Stimulated activated CD4-positive, alpha-beta T cell treated with anti-CD3 and anti-CD28 coated beads, Interleukin-15, amount 100 ng/mL, for 1 hour (primary cell): ENCODE results near the gene GJB4.
"Not testable (repeated sequence)": the region's sequence is repeated elsewhere in the genome, so short reads cannot be mapped to it uniquely, and the experiment has no call there.

ENCODE experiments used
- DNase-seq, 2 donors: peaks; one replicate each; pipeline ENCODE4 v3.0.0-alpha.2; 2020; ENCODE audit warnings: low read depth in 1 of 2, low spot score in 1 of 2

The GJB4 gene

GRCh38 chr1:34794790-34795180, 35.2 kb downstream of the GJB4 start:
- no peak for DNase-seq

DNA sequence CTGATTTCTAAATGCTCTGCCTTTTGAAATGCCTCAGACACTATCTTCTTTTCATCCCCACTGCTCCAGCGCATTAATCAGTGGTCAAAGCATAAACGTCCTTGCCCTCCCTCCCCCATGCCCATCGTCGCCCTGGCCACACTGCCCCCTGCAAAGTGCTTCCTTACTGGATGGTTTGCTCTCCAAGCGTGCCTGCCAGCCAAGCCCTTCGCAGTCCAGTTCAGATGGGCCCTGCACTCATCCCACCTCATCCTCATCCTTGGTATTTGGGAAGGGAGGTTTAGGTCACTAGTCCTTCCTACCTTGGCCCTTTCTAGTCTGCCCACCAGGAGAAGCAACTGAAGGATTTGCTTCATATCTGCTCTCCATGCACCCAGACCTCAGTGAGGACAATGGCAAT, 36.4 kb downstream of the GJB4 start:
- DNase-seq: no peak

DNA sequence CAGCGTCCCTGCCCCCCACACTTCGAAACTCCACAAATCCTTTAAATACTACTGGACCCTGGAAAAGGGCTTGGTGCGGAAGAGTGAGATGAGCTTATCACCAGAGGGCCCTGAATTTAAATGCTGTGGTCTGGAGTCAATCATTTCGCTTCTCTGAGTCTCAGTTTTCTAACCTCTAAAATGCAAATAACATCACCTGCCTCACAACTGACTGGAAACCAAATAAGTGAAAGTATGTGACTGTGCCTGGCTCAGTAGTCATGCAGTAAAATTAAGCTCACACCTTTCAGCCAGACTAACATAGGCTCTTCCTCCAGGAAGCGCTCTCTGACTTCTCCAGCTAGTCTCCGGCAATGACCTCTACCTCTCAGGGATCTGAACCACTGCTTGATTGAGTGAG, 37.5 kb downstream of the GJB4 start:
- DNase-seq: no peak

- DNase-seq: no peak
Measured at GRCh38 chr1:34800214-34800613, 40.7 kb downstream of the GJB4 start.

- DNase-seq: no peak
Measured at GRCh38 chr1:34803770-34804169, 44.2 kb downstream of the GJB4 start.

GRCh38 chr1:34806396-34806795, 46.9 kb downstream of the GJB4 start:
- no peak for DNase-seq

GRCh38 chr1:34808051-34808810, 48.7 kb downstream of the GJB4 start:
- DNase-seq: no peak

GRCh38 chr1:34810781-34811180, 51.2 kb downstream of the GJB4 start:
- not testable (repeated sequence) for DNase-seq
